ENCODE results near the gene CYP2F1.
"Not testable (repeated sequence)": the region's sequence is repeated elsewhere in the genome, so short reads cannot be mapped to it uniquely, and the experiment has no call there.

DNA sequence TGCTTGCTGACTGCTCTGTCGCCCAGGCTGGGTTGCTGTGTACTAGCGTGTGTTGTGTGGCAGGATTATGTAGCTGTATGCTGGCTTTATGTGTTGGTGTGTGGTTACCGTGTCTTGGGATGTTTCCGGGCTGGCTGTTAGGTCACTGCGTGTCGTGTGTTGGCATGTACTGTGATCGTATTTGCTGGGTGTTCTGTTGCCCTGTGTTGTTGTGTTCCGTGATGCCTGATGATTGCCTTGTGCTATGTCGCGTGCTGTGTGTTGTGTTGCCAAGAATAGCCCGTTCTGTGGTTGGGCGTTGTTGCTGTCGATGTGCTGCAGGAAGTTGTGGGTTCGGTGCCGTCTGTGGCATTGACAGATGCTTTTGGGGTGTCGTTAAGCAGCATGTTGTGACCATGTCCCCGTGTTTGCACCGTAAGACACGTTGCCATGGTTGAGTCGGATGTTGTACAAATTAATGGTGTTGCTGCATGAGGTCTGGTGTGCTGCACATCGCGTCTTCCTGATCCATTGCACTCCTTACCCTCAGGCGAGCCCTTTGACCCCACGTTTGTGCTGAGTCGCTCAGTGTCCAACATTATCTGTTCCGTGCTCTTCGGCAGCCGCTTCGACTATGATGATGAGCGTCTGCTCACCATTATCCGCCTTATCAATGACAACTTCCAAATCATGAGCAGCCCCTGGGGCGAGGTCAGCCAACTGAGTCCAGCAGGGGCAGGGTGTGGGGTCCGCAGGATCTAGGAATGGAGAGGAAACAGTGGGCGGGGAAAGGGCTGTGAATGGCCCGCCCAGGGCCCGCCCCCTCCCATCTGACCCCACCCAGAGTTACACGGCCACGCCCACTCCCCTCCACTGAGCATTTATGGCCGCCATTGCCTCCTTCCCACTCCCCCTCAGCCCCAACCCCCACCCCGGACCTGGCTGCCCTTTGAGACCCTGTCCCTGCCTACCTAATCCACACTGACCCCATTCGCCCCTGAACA lies 7.0 kb downstream of the CYP2F1 start:
- TF ChIP-seq, protein P1, sequence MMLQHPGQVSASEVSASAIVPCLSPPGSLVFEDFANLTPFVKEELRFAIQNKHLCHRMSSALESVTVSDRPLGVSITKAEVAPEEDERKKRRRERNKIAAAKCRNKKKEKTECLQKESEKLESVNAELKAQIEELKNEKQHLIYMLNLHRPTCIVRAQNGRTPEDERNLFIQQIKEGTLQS (IDR thresholded peaks at IDR 0.05): not testable (repeated sequence)
- not testable (repeated sequence) for TF ChIP-seq CTCF (IDR thresholded peaks at IDR 0.05; ENCODE audit: low read depth, low read length, missing input control); JUND (IDR thresholded peaks at IDR 0.05); ZBTB33 (IDR thresholded peaks at IDR 0.05); TAF1 (conservative IDR thresholded peaks at IDR 0.05); REST (IDR thresholded peaks at IDR 0.05); MAX (IDR thresholded peaks at IDR 0.05); EGR1 (IDR thresholded peaks at IDR 0.05; ENCODE audit: low read depth in 2 of 2); YY1 (IDR thresholded peaks at IDR 0.05)

Data from liver (tissue), 3 donors.